ENCODE data around the gene CTTNBP2. TPM values are rescaled to one million over a fixed set of nuclear protein-coding genes. Genes with fewer than 3 reads are reported as not detected.
"Not testable (repeated sequence)": the region's sequence is repeated elsewhere in the genome, so short reads cannot be mapped to it uniquely, and the experiment has no call there.

Gene CTTNBP2
- total RNA-seq, 2 donors from 2014 or later, result 7.9 to 9.1 TPM

DNA sequence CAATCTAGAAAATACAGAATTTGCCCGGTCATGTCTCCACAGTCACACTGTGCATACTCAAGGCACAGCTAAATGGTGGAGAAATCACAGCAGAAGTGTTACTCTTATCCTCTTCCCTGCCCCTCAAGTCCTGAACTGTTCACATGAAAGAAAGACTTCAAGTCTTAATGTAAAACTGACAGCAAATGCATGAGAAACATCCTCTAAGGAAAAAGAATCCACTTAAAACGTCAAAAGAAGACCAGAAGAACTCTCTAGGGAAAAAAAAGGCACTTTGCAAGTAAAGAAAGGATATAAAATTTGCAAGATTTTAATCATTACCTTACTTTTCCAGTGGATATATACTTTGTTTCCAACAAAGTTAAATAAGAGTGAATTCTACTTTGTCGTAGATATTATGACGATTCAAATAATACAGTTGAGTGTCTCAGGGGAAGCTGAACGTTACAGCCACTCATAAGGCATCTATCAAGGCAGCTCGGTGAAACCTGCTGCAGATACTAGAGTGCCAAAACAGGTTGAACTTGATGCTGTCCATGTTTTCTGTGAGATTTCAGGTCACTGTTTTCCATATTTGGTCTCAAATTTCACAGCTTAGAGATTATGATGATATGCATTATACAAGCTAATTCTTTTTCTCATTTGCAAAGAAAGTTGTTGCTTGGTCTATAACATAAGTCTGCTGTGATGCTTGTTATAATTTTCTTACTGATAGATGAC, 155.0 kb downstream of the CTTNBP2 start:
- DNase-seq (ENCODE audit: low spot score), result no peak
- intact Hi-C loops (cut with DNase I), result no loop called here

DNA sequence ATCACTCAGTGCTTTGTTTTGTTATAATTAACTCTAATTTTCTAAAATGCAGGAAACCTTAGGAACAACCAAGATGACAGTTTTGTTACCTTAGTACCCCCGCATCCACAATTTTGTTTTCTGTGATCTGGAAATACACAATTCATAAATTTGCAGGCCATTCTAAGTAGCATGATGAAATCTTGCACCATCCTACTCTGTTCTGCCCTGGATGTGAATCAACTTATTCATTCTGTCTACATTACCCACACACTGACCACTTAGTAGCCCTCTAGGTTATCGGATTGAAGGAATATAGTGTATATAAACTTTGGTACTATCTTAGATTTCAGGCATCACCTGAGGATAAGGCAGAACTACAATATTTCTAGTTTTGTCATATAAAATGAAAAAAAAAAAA, 155.9 kb downstream of the CTTNBP2 start:
- no peak for DNase-seq (ENCODE audit: low spot score)
- intact Hi-C loops (cut with DNase I), result no loop called here

DNA sequence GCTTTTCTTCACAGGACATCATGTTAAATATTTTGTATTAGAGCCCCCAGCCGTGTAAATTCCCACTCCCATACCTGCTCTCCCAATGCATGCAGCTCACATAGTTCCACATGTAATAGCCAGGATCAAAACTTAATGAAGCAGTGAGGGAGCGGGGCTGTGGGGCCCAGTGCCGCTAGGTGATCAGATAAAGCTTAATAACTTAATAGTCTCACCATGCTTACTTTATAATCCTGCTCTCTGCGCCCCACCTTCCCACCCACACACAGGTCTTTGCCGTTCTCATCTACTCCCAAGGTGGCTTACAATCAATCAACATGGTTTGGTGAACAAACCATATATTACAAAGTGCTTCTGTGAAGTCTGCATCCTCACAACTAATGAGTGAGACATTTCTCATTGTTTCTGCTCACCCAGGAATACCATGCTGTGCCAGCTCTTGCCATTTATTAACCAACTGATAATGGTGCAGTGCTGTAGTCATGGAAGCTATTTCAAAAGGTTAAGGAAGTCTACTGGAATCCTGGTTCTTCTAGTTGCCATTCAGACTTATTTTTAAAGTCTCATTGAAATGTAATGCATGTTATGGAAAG, 156.4 kb downstream of the CTTNBP2 start:
- DNase-seq (ENCODE audit: low spot score), result no peak
- intact Hi-C loops (cut with DNase I), result no loop called here

DNA sequence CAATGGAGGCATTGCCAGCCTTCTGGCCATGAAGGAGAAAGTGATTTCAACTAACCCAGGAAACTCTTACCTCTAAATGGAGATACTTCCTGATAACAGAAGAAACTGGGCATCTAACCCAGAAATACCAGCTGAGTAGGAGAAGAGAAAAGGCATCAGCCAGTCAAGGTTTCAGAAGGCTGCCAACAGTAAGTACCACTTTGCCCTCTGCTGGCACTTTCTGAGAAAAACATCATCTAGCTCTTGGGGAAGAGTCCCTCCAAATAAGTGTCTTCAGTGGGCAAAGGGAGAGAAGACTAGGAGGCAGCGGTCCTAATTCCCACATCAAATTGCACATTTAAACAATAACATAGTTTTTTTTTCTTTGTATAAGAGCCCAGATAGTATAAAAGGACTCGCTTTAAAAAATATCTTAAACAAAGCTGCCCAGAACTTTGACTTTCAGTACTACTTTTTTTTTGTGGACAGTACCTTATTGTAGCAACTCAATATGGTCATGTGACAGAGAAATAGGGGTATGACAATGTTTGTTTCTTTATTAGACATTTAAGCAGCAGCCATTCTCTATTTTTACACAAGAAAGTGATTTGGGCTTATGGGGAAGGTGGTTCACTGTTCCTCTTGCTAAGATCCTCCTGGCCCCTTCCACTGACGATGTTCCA, 157.3 kb downstream of the CTTNBP2 start:
- intact Hi-C loops (cut with DNase I), result no loop called here
- DNase-seq (ENCODE audit: low spot score), result no peak

DNA sequence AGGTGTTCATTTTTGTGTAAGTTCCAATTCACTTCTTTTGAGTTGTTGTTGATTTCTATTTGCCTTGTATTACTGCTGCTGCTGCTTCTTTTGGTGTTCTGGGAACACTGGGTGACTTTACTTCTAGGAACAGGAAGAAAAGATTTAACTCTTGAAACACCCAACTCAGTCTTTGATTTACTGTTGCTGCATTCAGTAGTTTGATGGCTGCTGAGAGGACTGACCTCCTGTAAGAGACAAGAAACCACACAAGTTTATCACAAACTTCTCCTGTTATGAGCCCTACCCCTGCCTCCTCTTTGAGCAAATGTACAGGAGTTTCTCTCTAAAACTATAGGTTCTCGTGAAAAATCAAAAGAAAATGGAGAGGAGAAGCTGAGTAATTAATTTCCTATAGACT, 161.7 kb downstream of the CTTNBP2 start:
- intact Hi-C loops (cut with DNase I), result no loop called here
- DNase-seq (ENCODE audit: low spot score), result no peak

DNA sequence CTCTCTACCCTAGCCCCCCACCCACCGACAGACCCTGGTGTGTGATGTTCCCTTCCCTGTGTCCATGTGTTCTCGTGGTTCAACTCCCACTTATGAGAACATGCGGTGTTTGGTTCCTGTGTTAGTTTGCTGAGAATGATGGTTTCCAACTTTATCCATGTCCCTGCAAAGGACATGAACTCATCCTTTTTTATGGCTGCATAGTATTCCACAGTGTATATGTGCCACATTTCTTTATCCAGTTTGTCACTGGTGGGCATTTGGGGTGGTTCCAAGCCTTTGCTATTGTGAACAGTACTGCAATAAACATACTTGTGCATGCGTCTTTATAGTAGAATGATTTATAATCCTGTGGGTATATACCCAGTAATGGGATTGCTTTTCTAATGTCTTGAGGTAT, 165.1 kb downstream of the CTTNBP2 start:
- DNase-seq (ENCODE audit: low spot score); intact Hi-C loops (cut with DNase I): not testable (repeated sequence)

DNA sequence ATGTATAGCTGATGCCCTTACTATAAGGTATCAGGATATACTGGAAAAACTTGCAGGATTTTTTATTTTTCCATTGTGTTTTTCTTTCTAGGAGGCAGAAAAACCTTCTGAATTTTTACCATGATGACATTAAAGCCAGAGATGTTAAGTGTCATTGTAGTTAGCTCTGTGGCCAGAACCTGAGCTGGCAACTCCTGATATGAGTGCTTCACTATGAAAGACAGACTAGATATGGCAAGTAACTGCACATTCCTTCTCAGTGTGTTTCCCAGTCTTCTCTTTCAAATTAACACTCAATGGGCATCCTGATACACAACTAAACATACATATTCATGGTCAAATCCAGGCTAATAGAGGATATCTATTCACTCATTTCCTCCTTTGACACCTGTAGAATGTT, 166.2 kb downstream of the CTTNBP2 start:
- no peak for DNase-seq (ENCODE audit: low spot score)
- intact Hi-C loops (cut with DNase I), result no loop called here

DNA sequence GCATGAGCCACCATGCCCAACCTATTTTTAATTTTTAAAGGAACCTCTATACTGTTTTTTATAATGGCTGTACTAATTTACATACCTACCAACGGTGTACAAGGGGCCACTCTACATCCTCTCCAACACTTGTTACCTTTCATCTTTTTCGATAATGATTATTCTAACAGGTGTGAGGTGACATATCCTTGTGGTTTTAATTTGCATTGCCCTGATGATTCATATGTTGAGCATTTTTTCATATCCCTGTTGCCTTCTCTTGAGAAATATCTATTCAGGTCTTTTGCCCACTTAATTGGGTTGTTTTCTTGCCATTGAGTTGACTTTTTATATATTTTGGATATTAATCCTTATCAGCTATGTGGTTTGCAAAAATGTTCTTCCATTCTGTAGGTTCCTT, 167.0 kb downstream of the CTTNBP2 start:
- intact Hi-C loops (cut with DNase I), result no loop called here

DNA sequence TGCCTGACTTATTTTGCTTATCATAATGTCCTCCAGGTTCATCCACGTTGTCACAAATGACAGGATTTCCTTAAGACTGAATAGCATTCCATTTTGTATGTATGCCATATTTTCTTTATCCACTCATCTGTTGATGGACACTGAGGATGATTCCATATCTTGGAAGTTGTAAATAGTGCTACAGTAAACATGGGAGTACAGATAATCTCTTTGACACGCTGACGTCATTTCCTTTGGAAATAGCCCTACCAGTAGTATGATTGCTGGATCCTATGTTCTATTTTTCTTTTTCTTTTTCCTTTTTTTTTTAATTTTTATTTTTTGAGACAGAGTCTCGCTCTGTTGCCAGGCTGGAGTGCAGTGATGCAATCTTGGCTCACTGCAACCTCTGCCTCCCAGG, 167.6 kb downstream of the CTTNBP2 start:
- no peak for DNase-seq (ENCODE audit: low spot score)
- intact Hi-C loops (cut with DNase I), result no loop called here

More for the DNA sequence above, 167.0 kb downstream of the CTTNBP2 start:
- no peak for DNase-seq (ENCODE audit: low spot score)

DNA sequence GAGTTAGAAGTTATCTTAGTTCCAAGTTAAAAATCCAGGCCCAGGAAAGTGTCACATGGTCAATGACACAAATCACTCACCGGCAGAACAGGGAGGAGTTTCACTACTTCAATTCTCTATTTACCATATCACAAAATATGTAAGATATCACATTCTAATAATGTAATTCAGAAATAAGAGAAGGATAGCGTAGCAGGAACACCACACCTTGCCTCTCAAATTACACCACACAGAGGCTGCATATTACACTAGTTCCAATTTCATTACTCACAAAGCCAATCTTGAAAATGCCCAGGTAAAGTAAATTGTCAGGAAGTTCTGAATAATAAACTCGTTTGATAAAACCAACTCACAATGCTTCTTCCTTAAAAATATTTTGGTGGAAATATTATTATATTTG, 169.2 kb downstream of the CTTNBP2 start:
- no peak for DNase-seq (ENCODE audit: low spot score)
- intact Hi-C loops (cut with DNase I), result no loop called here

DNA sequence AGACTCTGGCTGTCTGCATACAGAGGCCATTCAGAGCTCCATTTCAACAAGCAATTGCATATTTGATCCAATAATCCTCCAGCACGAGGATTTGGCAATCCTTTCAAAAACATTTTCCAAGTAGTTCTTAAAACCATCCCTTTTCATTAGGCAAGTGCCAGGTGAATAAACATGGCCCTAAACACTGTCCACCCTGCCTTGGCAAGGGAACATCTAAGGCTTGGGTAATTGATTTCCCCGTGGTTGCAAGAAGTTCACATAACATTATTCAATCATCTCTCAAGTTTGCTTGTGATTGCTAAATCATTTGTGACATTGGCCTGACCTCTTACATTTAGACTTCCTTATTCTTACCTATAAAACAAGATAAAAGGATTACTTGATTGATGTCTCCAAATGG, 175.2 kb downstream of the CTTNBP2 start:
- intact Hi-C loops (cut with DNase I), result no loop called here

DNA sequence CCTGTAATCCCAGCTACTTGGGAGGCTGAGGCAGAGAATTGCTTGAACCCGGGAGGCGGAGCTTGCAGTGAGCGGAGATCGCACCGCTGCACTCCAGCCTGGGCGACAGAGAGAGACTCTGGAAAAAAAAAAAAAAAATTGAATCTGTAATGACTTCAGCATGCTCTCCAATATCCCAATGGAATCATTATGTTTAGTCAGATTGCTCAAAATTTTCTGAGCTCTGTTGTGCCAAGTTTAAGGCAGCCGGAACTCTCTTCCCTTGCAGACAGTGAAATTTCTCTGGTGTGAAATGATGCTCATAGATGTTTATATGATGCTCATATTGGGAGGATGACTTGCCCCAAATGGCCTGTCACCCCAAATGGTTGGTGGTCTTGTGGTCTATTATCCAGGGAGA, 180.9 kb downstream of the CTTNBP2 start:
- intact Hi-C loops (cut with DNase I), result no loop called here
- DNase-seq (ENCODE audit: low spot score), result no peak

More for the DNA sequence above, 175.2 kb downstream of the CTTNBP2 start:
- no peak for DNase-seq (ENCODE audit: low spot score)

DNA sequence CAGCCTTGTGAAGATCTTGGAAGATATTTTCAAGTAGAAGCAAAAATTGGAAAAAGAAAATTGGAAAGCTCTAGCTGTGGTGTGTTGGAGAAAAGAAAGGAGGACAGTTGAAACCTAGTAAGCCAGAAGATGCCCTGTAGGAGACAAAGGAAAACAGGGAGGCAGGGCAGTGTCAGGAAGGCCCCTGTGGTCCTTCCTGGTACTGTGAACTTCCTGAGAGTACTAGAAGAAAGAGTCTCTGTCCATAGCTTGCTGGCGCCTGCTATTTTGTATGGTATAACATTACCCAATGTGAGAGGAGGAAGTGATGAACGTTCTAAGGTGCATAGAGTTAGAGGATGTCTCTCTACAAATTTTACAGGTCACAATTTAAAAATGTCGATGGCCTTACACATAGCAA, 183.1 kb downstream of the CTTNBP2 start:
- intact Hi-C loops (cut with DNase I), result no loop called here
- DNase-seq (ENCODE audit: low spot score), result no peak

DNA sequence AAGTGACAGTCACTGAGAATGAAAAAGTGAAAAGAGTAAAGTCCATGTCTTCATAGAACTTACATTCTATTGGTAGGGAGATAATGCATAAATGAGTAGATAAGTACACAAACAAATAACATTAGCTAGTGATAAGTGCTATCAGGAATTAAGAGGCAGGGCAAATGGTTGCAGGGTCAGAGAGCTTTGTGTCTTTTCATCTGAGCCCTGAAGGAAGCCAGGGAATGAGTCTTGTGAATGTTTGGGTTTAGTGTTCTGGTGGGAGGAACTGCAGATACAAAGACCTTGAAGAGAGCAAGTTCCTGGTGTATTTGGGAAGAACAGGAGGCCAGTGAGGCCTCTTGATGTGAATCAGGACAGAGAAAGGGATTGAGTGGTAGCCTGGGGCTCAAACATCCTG, 183.8 kb downstream of the CTTNBP2 start:
- intact Hi-C loops (cut with DNase I), result no loop called here
- DNase-seq (ENCODE audit: low spot score), result no peak

DNA sequence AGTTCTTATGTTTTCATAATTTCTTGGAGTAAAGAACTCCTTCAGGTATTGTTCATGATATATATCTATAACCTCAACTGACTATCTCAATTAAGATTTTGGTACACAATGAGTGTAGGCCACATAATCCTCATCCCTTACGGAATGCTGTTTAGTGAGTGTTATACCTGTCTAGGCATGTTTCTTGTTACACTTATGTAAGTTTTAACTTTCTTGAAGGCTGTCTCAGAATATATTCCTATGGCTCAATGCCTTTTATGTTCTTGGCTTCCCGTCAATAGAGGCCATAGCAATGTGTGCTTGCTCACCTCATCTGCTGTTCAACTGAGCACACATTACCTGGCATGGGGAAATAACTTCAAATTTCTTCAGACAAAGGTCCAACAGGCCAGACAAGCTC, 185.1 kb downstream of the CTTNBP2 start:
- intact Hi-C loops (cut with DNase I), result no loop called here
- no peak for DNase-seq (ENCODE audit: low spot score)

DNA sequence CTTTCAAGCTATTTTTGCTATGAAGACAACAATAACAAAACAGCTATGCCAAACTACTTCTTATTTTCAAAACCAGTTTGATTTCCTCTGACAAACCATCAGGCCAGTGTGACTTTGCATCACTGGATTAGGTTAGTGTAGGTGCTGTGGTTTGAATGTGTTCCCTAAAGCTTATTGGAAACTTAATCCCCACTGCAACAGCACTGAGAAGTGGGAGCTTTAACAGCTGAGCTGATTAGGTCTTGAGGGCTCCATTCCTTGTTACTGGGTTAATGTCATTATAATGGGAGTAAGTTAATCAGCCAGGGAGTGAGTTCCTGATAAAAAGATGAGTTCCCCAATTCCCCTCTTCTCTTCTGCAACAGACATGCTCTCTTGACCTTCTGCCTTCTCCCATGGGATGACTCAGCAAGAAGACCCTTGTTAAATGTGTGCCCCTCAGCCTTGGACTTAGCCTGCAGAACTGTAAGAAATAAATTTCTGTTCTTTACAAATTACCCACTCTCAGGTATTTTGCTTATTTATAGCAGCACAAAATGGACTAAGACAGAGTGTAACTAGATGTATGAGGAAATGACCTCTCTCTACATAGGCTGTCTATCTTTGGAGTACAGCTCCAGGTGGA, 186.8 kb downstream of the CTTNBP2 start:
- intact Hi-C loops (cut with DNase I), result no loop called here

DNA sequence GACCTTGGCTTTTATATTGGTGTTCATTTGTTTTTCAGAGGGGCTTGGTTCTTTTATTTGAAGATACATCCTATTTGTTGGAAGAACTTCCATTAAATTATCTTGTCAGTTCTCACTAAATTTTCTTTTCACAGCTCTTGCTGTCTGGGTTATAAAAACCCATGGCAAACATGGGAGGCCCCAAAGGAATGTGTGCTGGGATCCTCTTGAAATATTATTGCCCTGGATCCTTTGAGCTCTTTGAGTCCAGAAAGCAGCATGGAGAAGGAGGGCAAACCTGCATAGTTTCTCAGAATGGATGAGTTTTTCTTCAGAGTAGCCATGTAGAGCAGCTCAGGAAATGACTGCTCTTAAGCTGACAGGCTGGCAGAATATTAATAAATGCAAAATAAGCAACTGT, 187.4 kb downstream of the CTTNBP2 start:
- no peak for DNase-seq (ENCODE audit: low spot score)
- intact Hi-C loops (cut with DNase I), result no loop called here

More for the DNA sequence above, 186.8 kb downstream of the CTTNBP2 start:
- no peak for DNase-seq (ENCODE audit: low spot score)

DNA sequence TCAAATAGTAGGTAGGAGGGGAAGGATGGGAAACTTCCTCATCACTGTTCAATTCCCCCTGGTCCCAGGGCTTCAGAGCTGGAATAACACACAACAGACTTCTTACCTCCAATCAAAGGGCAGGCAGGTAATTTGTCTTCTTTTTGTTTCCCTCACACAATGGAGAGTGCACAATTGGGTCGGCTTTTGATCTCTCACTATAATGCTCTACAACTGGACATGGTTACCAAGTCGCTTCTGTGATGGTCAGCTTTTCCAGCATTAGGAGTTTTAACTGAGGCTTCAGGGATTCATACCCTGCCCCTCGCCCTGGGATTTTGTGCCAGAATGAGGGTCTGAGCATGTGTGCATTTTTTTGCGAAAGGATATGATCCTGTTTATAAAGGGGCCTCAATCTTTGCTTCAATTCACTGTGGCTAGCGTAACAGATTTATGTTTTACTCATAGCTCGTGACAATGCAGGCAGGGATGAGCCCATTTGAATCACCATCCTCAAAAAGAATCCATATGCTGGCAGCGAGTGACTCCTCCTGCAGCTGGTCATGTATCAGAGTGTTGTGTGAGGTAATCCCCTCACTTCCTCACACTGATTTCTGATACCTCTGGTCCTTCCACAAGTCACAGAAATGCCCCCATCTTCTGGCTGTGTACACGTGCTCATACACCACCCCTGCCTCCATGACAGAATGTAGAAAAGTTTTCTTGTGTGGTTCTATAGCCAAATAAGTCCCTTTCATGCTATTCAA, 189.6 kb downstream of the CTTNBP2 start:
- intact Hi-C loops (cut with DNase I), result no loop called here
- no peak for DNase-seq (ENCODE audit: low spot score)

DNA sequence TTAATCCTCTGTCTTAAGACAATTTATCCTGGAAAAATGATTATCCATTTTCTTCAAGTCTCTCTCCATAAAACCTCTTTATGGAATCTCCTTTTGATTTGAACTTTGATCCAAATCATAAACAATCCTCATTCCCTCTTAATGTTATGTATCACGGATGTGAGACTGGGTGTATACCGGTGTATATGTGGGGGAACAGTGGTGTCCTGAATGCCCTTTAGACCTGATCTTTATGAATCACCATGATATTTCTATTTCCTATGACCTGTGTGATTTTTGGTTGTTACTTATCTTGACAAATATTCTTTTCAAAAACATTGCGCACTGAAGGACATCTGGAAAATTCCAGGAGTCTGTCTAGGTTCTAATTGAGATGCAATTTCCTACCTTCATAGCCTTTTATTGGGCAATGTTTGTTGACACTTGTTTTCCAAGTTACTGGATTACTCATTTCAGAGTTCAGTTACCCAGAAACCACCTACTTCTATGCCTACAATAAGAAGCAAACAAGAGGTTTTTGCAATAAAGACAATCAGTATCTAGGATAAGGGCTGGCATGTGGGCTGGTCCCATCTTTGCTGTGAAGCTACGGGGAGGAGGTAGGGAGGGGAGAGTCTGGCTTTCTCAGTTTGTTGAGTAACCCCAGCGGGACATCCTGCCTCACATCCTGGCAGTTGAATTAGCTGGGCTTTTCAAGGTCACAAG, 190.4 kb downstream of the CTTNBP2 start:
- intact Hi-C loops (cut with DNase I), result no loop called here
- DNase-seq (ENCODE audit: low spot score), result no peak

Data from posterior vena cava (tissue), 2 donors.